ENCODE results near the gene SDK1.
"Not testable (repeated sequence)": the region's sequence is repeated elsewhere in the genome, so short reads cannot be mapped to it uniquely, and the experiment has no call there.

The SDK1 gene

GRCh38 chr7:3916146-3916545 lies 615.1 kb downstream of the SDK1 start:
- DNase-seq (ENCODE audit: low spot score), result no peak

GRCh38 chr7:3917436-3917835 lies 616.4 kb downstream of the SDK1 start:
- DNase-seq (ENCODE audit: low spot score), result no peak

- DNase-seq (ENCODE audit: low spot score), result no peak
These were observed 617.5 kb downstream of the SDK1 start for GRCh38 chr7:3918576-3918975.

GRCh38 chr7:3922175-3922635 lies 621.2 kb downstream of the SDK1 start:
- no peak for DNase-seq (ENCODE audit: low spot score)

GRCh38 chr7:3923307-3923918 lies 622.4 kb downstream of the SDK1 start:
- DNase-seq (ENCODE audit: low spot score), result no peak

GRCh38 chr7:3924277-3924676 lies 623.2 kb downstream of the SDK1 start:
- no peak for DNase-seq (ENCODE audit: low spot score)

- DNase-seq (ENCODE audit: low spot score), result no peak
These were observed 626.5 kb downstream of the SDK1 start for GRCh38 chr7:3927446-3928110.

GRCh38 chr7:3928727-3929515 lies 627.9 kb downstream of the SDK1 start:
- no peak for DNase-seq (ENCODE audit: low spot score)

GRCh38 chr7:3931843-3932242 lies 630.8 kb downstream of the SDK1 start:
- no peak for DNase-seq (ENCODE audit: low spot score)

- no peak for DNase-seq (ENCODE audit: low spot score)
These were observed 636.1 kb downstream of the SDK1 start for GRCh38 chr7:3937146-3937545.

GRCh38 chr7:3937605-3938004 lies 636.6 kb downstream of the SDK1 start:
- no peak for DNase-seq (ENCODE audit: low spot score)

GRCh38 chr7:3941706-3942105 lies 640.7 kb downstream of the SDK1 start:
- DNase-seq (ENCODE audit: low spot score), result not testable (repeated sequence)

GRCh38 chr7:3942276-3942675 lies 641.2 kb downstream of the SDK1 start:
- no peak for DNase-seq (ENCODE audit: low spot score)

GRCh38 chr7:3942816-3943745 lies 642.0 kb downstream of the SDK1 start:
- no peak for DNase-seq (ENCODE audit: low spot score)

GRCh38 chr7:3943779-3944520 lies 642.9 kb downstream of the SDK1 start:
- no peak for DNase-seq (ENCODE audit: low spot score)

- DNase-seq (ENCODE audit: low spot score), result no peak
These were observed 648.2 kb downstream of the SDK1 start for GRCh38 chr7:3949242-3949640.

GRCh38 chr7:3950249-3950648 lies 649.2 kb downstream of the SDK1 start:
- DNase-seq (ENCODE audit: low spot score), result no peak

GRCh38 chr7:3951316-3952055 lies 650.4 kb downstream of the SDK1 start:
- no peak for DNase-seq (ENCODE audit: low spot score)

- no peak for DNase-seq (ENCODE audit: low spot score)
These were observed 652.1 kb downstream of the SDK1 start for GRCh38 chr7:3953133-3953532.

GRCh38 chr7:3953946-3954345 lies 652.9 kb downstream of the SDK1 start:
- DNase-seq (ENCODE audit: low spot score), result no peak

- DNase-seq (ENCODE audit: low spot score), result no peak
These were observed 654.0 kb downstream of the SDK1 start for GRCh38 chr7:3955026-3955425.
